T-helper 17 cell (primary cell): ENCODE results near the gene TMEM253. TPM values are rescaled to one million over a fixed set of nuclear protein-coding genes. Genes with fewer than 3 reads are reported as not detected.
A peak's percentile ranks its signal among the peaks of the same experiment; 100 is the strongest.

Experiments used
- ATAC-seq: fragments of 150-1000 bp; cut with Tn5 transposase; 2 replicates; pipeline ENCODE4 v1.10.0; 2021; ENCODE audit warnings: mild to moderate bottlenecking, moderate library complexity
- DNase-seq, 3 donors: peaks; one replicate each; pipeline versions ENCODE4 v3.0.0 to v3.0.0-alpha.2; 2020 to 2021
- H3K9me3 ChIP-seq: one replicate; pipeline ENCODE4 v1.7.0; 2013; ENCODE audit warnings: low read length, mild to moderate bottlenecking; ENCODE audit not compliant: control insufficient read depth, poor library complexity, severe bottlenecking
- H3K27ac Mint-ChIP-seq: one replicate; pipeline ENCODE4 v1.8.0; 2022; ENCODE audit warnings: mild to moderate bottlenecking, moderate library complexity, mixed read lengths
- H3K27me3 Mint-ChIP-seq: one replicate; pipeline ENCODE4 v1.8.0; 2022; ENCODE audit warnings: mixed read lengths
- H3K36me3 Mint-ChIP-seq: one replicate; pipeline ENCODE4 v1.8.0; 2022; ENCODE audit warnings: low read depth, mixed read lengths
- H3K4me1 Mint-ChIP-seq: one replicate; pipeline ENCODE4 v1.8.0; 2022; ENCODE audit warnings: mild to moderate bottlenecking, mixed read lengths
- H3K4me3 Mint-ChIP-seq: one replicate; pipeline ENCODE4 v1.8.0; 2022; ENCODE audit warnings: mild to moderate bottlenecking, moderate library complexity, mixed read lengths
- total RNA-seq, 4 donors: library from RNA in 2 of 4; stranded (reverse) in 2 of 4; gene quantifications; one replicate each; pipeline ENCODE4 v1.2.3 and lab custom pipeline; 2022 to 2026

The TMEM253 gene
- total RNA-seq, 2 donors from 2014 or later: 1.3 TPM; not detected in 1

- DNase-seq: no peak
- Mint-ChIP-seq H3K27ac (no peak overlapping the region), H3K4me1 (peaks cover 6% of the 10 kb centered on the region), H3K27me3 (peaks cover 86% of the 10 kb centered on the region), H3K36me3 (peaks cover 10% of the 10 kb centered on the region), H3K4me3 (no peak overlapping the region)
- H3K9me3 ChIP-seq: no peaks in the 10 kb centered on the region
- no peak for ATAC-seq
These were observed 37.4 kb upstream of the TMEM253 start for GRCh38 chr14:21063479-21063878.

- Mint-ChIP-seq H3K27me3 (peaks cover 89% of the 10 kb centered on the region), H3K4me1 (peaks cover 33% of the 10 kb centered on the region), H3K36me3 (peaks cover 5% of the 10 kb centered on the region), H3K27ac (no peak overlapping the region), H3K4me3 (no peak overlapping the region)
- no peaks in the 10 kb centered on the region for H3K9me3 ChIP-seq
- DNase-seq: no peak
- ATAC-seq: peak; percentile 36
These were observed 33.9 kb upstream of the TMEM253 start for GRCh38 chr14:21066882-21067502.

- Mint-ChIP-seq H3K27ac (peak overlapping the region; percentile 95), H3K4me1 (peaks cover 38% of the 10 kb centered on the region), H3K4me3 (peak overlapping the region; percentile 91), H3K36me3 (peaks cover 12% of the 10 kb centered on the region), H3K27me3 (peaks cover 92% of the 10 kb centered on the region)
- H3K9me3 ChIP-seq: no peaks in the 10 kb centered on the region
- DNase-seq: peak in 1 of 3 donors; percentile 42
- ATAC-seq: peak; percentile 55
These were observed 32.1 kb upstream of the TMEM253 start for GRCh38 chr14:21068521-21069387.

GRCh38 chr14:21069388-21070082 lies 31.3 kb upstream of the TMEM253 start:
- H3K4me1 Mint-ChIP-seq: peaks cover 38% of the 10 kb centered on the region
- peak overlapping the region; percentile 91 for H3K4me3 Mint-ChIP-seq
- H3K27ac Mint-ChIP-seq: peak overlapping the region; percentile 95
- H3K9me3 ChIP-seq: no peaks in the 10 kb centered on the region
- DNase-seq (peak in 2 of 3 donors; percentile 35 to 38), ATAC-seq (peak; percentile 46)
- H3K36me3 Mint-ChIP-seq: peaks cover 13% of the 10 kb centered on the region
- peaks cover 87% of the 10 kb centered on the region for H3K27me3 Mint-ChIP-seq

GRCh38 chr14:21070083-21070609 lies 30.7 kb upstream of the TMEM253 start, which contains the start of gene ARHGEF40:
ARHGEF40 (plus strand) TSS chr14:21070304; CDS start chr14:21070397, 93 bp downstream.
- H3K4me3 Mint-ChIP-seq: peak within 1 kb of the TSS; percentile 91
- peaks cover 84% of the 10 kb centered on the region for H3K27me3 Mint-ChIP-seq
- peaks cover 13% of the 10 kb centered on the region for H3K36me3 Mint-ChIP-seq
- DNase-seq: peak in 1 of 3 donors; percentile 34
- H3K9me3 ChIP-seq: no peaks in the 10 kb centered on the region
- peaks cover 38% of the 10 kb centered on the region for H3K4me1 Mint-ChIP-seq
- ATAC-seq: peak; percentile 24
- peak within 1 kb of the TSS; percentile 95 for H3K27ac Mint-ChIP-seq

GRCh38 chr14:21070610-21071224 lies 30.1 kb upstream of the TMEM253 start:
- Mint-ChIP-seq H3K27me3 (peaks cover 78% of the 10 kb centered on the region), H3K27ac (peak overlapping the region; percentile 95), H3K4me1 (peaks cover 39% of the 10 kb centered on the region), H3K4me3 (peak overlapping the region; percentile 87), H3K36me3 (peaks cover 12% of the 10 kb centered on the region)
- ATAC-seq: peak; percentile 31
- no peak for DNase-seq
- no peaks in the 10 kb centered on the region for H3K9me3 ChIP-seq

GRCh38 chr14:21071225-21072030 lies 29.4 kb upstream of the TMEM253 start:
- Mint-ChIP-seq H3K27me3 (peaks cover 74% of the 10 kb centered on the region), H3K27ac (peak overlapping the region; percentile 95), H3K36me3 (peaks cover 14% of the 10 kb centered on the region), H3K4me1 (peaks cover 43% of the 10 kb centered on the region), H3K4me3 (peak overlapping the region; percentile 87)
- no peaks in the 10 kb centered on the region for H3K9me3 ChIP-seq
- ATAC-seq: peak; percentile 40
- DNase-seq: peak in 2 of 3 donors; percentile 21 to 37

- Mint-ChIP-seq H3K27ac (peak overlapping the region; percentile 95), H3K36me3 (peaks cover 14% of the 10 kb centered on the region), H3K27me3 (peaks cover 70% of the 10 kb centered on the region), H3K4me1 (peaks cover 43% of the 10 kb centered on the region), H3K4me3 (peak overlapping the region; percentile 87)
- DNase-seq (no peak), ATAC-seq (no peak)
- H3K9me3 ChIP-seq: no peaks in the 10 kb centered on the region
These were observed 28.8 kb upstream of the TMEM253 start for GRCh38 chr14:21072031-21072473.

GRCh38 chr14:21072781-21073339 lies 28.0 kb upstream of the TMEM253 start:
- H3K9me3 ChIP-seq: no peaks in the 10 kb centered on the region
- Mint-ChIP-seq H3K4me3 (peak overlapping the region; percentile 87), H3K36me3 (peaks cover 14% of the 10 kb centered on the region), H3K27ac (peak overlapping the region; percentile 95), H3K4me1 (peaks cover 43% of the 10 kb centered on the region), H3K27me3 (peaks cover 62% of the 10 kb centered on the region)
- no peak for DNase-seq
- ATAC-seq: no peak

- peaks cover 14% of the 10 kb centered on the region for H3K36me3 Mint-ChIP-seq
- DNase-seq (no peak), ATAC-seq (no peak)
- peaks cover 35% of the 10 kb centered on the region for H3K4me1 Mint-ChIP-seq
- H3K9me3 ChIP-seq: no peaks in the 10 kb centered on the region
- H3K27me3 Mint-ChIP-seq: peaks cover 52% of the 10 kb centered on the region
- no peak overlapping the region for H3K4me3 Mint-ChIP-seq
- peak overlapping the region; percentile 95 for H3K27ac Mint-ChIP-seq
These were observed 26.9 kb upstream of the TMEM253 start for GRCh38 chr14:21073921-21074320.

GRCh38 chr14:21074398-21075272 lies 26.2 kb upstream of the TMEM253 start:
- H3K27me3 Mint-ChIP-seq: peaks cover 45% of the 10 kb centered on the region
- H3K27ac Mint-ChIP-seq: peak overlapping the region; percentile 95
- ATAC-seq: no peak

More at GRCh38 chr14:21074398-21075272, 26.2 kb upstream of the TMEM253 start:
- no peak for DNase-seq
- H3K9me3 ChIP-seq: no peaks in the 10 kb centered on the region
- Mint-ChIP-seq H3K36me3 (peaks cover 14% of the 10 kb centered on the region), H3K4me1 (peaks cover 28% of the 10 kb centered on the region), H3K4me3 (no peak overlapping the region)
